Colon (tissue), 2 donors: ENCODE data around the gene TEKT5.

Experiments used
- FAIRE-seq: peaks from 2 replicates; lab custom pipeline; 2012; peaks lifted over from hg19 to GRCh38; lab: Jason Lieb, UNC
- donor health status: control.
- donor health status: control.

The TEKT5 gene

GRCh38 chr16:10608687-10609401 is 85.9 kb downstream of the TEKT5 start:
- FAIRE-seq = no peak

- no peak for FAIRE-seq
Measured at GRCh38 chr16:10607157-10607556, 87.6 kb downstream of the TEKT5 start.

- no peak for FAIRE-seq
Measured at GRCh38 chr16:10606607-10607006, 88.1 kb downstream of the TEKT5 start.

GRCh38 chr16:10605636-10606035 is 89.1 kb downstream of the TEKT5 start:
- FAIRE-seq = no peak

GRCh38 chr16:10601444-10602408 is 93.0 kb downstream of the TEKT5 start:
- FAIRE-seq = no peak

- FAIRE-seq = no peak
Measured at GRCh38 chr16:10600782-10601443, 93.8 kb downstream of the TEKT5 start.

- no peak for FAIRE-seq
Measured at GRCh38 chr16:10599626-10600025, 95.1 kb downstream of the TEKT5 start.

- no peak for FAIRE-seq
Measured at GRCh38 chr16:10598157-10598556, 96.6 kb downstream of the TEKT5 start.

GRCh38 chr16:10597187-10597601 is 97.5 kb downstream of the TEKT5 start:
- no peak for FAIRE-seq

GRCh38 chr16:10594312-10594950 is 100.3 kb downstream of the TEKT5 start:
- no peak for FAIRE-seq

- no peak for FAIRE-seq
Measured at GRCh38 chr16:10592611-10593010, 102.1 kb downstream of the TEKT5 start.

- no peak for FAIRE-seq
Measured at GRCh38 chr16:10590342-10590741, 104.4 kb downstream of the TEKT5 start.

- no peak for FAIRE-seq
Measured at GRCh38 chr16:10589109-10589508, 105.6 kb downstream of the TEKT5 start.

GRCh38 chr16:10587622-10588021 is 107.1 kb downstream of the TEKT5 start:
- no peak for FAIRE-seq

- no peak for FAIRE-seq
Measured at GRCh38 chr16:10584981-10585438, 109.7 kb downstream of the TEKT5 start.

GRCh38 chr16:10583269-10583668 is 111.5 kb downstream of the TEKT5 start:
- FAIRE-seq = no peak

GRCh38 chr16:10581507-10581906 is 113.2 kb downstream of the TEKT5 start:
- no peak for FAIRE-seq

- FAIRE-seq = no peak
Measured at GRCh38 chr16:10580883-10581247, 113.9 kb downstream of the TEKT5 start.

GRCh38 chr16:10579965-10580882 is 114.5 kb downstream of the TEKT5 start, which contains the start of gene EMP2:
TSS of gene EMP2 (minus strand) at chr16:10580598. CDS start at chr16:10547617, 32,981 bp downstream.
- FAIRE-seq = no peak

GRCh38 chr16:10579575-10579964 is 115.2 kb downstream of the TEKT5 start:
- no peak for FAIRE-seq
